ENCODE data around the gene DOCK4.

Gene DOCK4

DNA sequence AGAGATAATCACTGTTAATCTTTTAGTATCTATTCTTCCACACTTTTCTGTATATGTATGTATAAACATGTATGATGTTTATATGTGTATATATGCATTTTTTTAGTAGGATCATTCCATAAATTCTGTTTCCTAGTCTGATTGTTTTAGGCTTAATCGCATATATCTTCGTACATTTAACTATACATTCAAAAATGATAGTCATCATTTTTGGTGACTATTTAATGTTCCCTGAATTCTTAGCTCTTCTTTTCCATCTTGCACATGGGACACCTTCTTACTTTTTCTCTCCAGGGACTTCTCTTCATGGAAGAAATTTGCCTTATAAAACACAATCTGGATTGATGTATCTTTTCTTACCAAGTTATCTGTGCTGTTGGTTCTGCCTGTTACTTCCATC is 42.4 kb upstream of the DOCK4 start:
- Histone ChIP-seq H4K91ac (ENCODE audit: low read length) (no peak overlapping the region), H4K8ac (ENCODE audit: low read length) (no peak overlapping the region), H3K27ac (ENCODE audit: low read length, poor library complexity, severe bottlenecking) (no peak overlapping the region), H3K4me3 (ENCODE audit: insufficient read depth in 1 of 2, low read depth in 1 of 2, low read length in 2 of 2) (no peak overlapping the region), H2BK5ac (ENCODE audit: low read depth, low read length, poor library complexity, severe bottlenecking) (no peak overlapping the region), H3K14ac (ENCODE audit: low read length in 2 of 2) (no peak overlapping the region), H3K18ac (ENCODE audit: low read depth in 1 of 2, low read length in 2 of 2) (no peak overlapping the region), H3K9ac (ENCODE audit: low read length) (no peak overlapping the region), H3K27me3 (ENCODE audit: control insufficient read depth in 1 of 2, insufficient read depth in 1 of 2, low read length in 2 of 2) (no peaks in the 10 kb centered on the region), H2BK12ac (ENCODE audit: low read length in 2 of 2) (no peak overlapping the region), H3K4me1 (ENCODE audit: control insufficient read depth, insufficient read depth, low read depth, low read length) (no peaks in the 10 kb centered on the region), H3K23ac (ENCODE audit: low read length in 2 of 2) (no peak overlapping the region), H2AK5ac (ENCODE audit: low read length, severe bottlenecking) (no peak overlapping the region), H2BK15ac (ENCODE audit: low read depth, poor library complexity, severe bottlenecking) (no peak overlapping the region), H3K4ac (ENCODE audit: low read depth in 1 of 2, low read length in 2 of 2) (no peak overlapping the region), H3K79me1 (replicated peaks; ENCODE audit: low read length, poor library complexity, severe bottlenecking) (peaks cover 19% of the 10 kb centered on the region), H2BK120ac (ENCODE audit: low read depth, low read length) (no peak overlapping the region), H3K9me3 (ENCODE audit: control insufficient read depth, low read length) (no peaks in the 10 kb centered on the region), H2AFZ (ENCODE audit: low read depth, low read length) (no peak overlapping the region), H3K36me3 (ENCODE audit: control insufficient read depth in 1 of 2, insufficient read depth in 2 of 2, low read depth in 1 of 2, low read length in 2 of 2) (no peaks in the 10 kb centered on the region), H3K4me2 (ENCODE audit: low read length, poor library complexity, severe bottlenecking) (no peak overlapping the region)
- 100% methylated on average over 2 of the region's 2 CpGs for WGBS
- no peak for DNase-seq

DNA sequence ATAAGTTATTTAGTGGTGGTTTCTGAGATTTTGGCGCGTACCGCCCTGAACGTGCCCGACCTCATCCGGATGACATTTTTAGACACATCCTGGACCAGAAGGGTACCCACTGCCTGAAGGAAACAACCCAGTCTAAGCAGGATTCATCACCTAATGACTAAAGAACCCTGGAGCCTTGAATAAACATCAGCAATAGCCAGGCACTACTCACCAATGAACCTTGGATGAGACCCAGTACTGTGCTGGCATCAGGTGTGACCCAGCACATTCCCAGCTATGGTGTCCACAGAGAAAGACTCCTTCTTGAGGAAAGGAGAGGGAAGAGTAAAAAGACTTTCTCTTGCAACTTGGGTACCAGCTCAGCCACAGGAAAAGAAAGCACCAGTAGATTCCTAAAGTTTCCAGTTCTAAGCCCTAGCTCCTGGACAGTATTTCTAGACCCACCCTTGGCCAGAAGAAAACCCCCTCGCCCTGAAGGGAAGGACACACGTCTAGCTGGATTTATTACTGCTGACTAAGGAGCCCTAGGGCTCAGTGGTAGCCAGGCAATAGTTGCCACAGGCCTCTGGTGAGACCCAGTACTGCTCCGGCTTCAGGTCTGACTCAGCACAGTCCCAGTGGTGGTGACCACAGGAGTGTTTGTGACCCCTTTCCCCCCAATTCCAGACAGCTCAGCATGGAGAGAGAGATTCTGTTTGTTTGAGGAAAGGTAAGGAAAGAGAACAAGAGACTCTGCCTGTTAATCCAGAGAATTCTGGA is 32.8 kb upstream of the DOCK4 start:
- no peak overlapping the region for H2BK5ac ChIP-seq (ENCODE audit: low read depth, low read length, poor library complexity, severe bottlenecking)
- H3K18ac ChIP-seq (ENCODE audit: low read depth in 1 of 2, low read length in 2 of 2) = peak overlapping the region in 1 of 2 experiments; percentile 21
- no peak overlapping the region for H3K9ac ChIP-seq (ENCODE audit: low read length)
- no peak overlapping the region for H2BK120ac ChIP-seq (ENCODE audit: low read depth, low read length)
- no peak overlapping the region for H3K4me3 ChIP-seq (ENCODE audit: insufficient read depth in 1 of 2, low read depth in 1 of 2, low read length in 2 of 2)
- H4K91ac ChIP-seq (ENCODE audit: low read length) = no peak overlapping the region
- H3K27me3 ChIP-seq (ENCODE audit: control insufficient read depth in 1 of 2, insufficient read depth in 1 of 2, low read length in 2 of 2) = no peaks in the 10 kb centered on the region
- no peaks in the 10 kb centered on the region for H3K9me3 ChIP-seq (ENCODE audit: control insufficient read depth, low read length)
- no peak overlapping the region for H2BK12ac ChIP-seq (ENCODE audit: low read length in 2 of 2)
- peak overlapping the region; percentile 41 for H2AK5ac ChIP-seq (ENCODE audit: low read length, severe bottlenecking)
- no peak overlapping the region for H3K23ac ChIP-seq (ENCODE audit: low read length in 2 of 2)
- H3K36me3 ChIP-seq (ENCODE audit: control insufficient read depth in 1 of 2, insufficient read depth in 2 of 2, low read depth in 1 of 2, low read length in 2 of 2) = no peaks in the 10 kb centered on the region
- no peak overlapping the region for H2BK15ac ChIP-seq (ENCODE audit: low read depth, poor library complexity, severe bottlenecking)
- 94% methylated on average over 9 of the region's 9 CpGs for WGBS
- no peak overlapping the region for H3K4me2 ChIP-seq (ENCODE audit: low read length, poor library complexity, severe bottlenecking)
- H3K4me1 ChIP-seq (ENCODE audit: control insufficient read depth, insufficient read depth, low read depth, low read length) = peaks cover 3% of the 10 kb centered on the region
- no peak overlapping the region for H2AFZ ChIP-seq (ENCODE audit: low read depth, low read length)
- H3K79me1 ChIP-seq (replicated peaks; ENCODE audit: low read length, poor library complexity, severe bottlenecking) = peaks cover 16% of the 10 kb centered on the region
- H3K27ac ChIP-seq (ENCODE audit: low read length, poor library complexity, severe bottlenecking) = peak overlapping the region; percentile 14
- H3K14ac ChIP-seq (ENCODE audit: low read length in 2 of 2) = no peak overlapping the region
- DNase-seq = peak; percentile 33
- H4K8ac ChIP-seq (ENCODE audit: low read length) = no peak overlapping the region
- H3K4ac ChIP-seq (ENCODE audit: low read depth in 1 of 2, low read length in 2 of 2) = peak overlapping the region in 1 of 2 experiments; percentile 15

- H3K18ac ChIP-seq (ENCODE audit: low read depth in 1 of 2, low read length in 2 of 2) = no peak overlapping the region
- H3K36me3 ChIP-seq (ENCODE audit: control insufficient read depth in 1 of 2, insufficient read depth in 2 of 2, low read depth in 1 of 2, low read length in 2 of 2) = no peaks in the 10 kb centered on the region
- H3K4me2 ChIP-seq (ENCODE audit: low read length, poor library complexity, severe bottlenecking) = no peak overlapping the region
- peaks cover 16% of the 10 kb centered on the region for H3K79me1 ChIP-seq (replicated peaks; ENCODE audit: low read length, poor library complexity, severe bottlenecking)
- H3K4me1 ChIP-seq (ENCODE audit: control insufficient read depth, insufficient read depth, low read depth, low read length) = peaks cover 3% of the 10 kb centered on the region
- no peaks in the 10 kb centered on the region for H3K27me3 ChIP-seq (ENCODE audit: control insufficient read depth in 1 of 2, insufficient read depth in 1 of 2, low read length in 2 of 2)
- H3K23ac ChIP-seq (ENCODE audit: low read length in 2 of 2) = no peak overlapping the region
- H3K9ac ChIP-seq (ENCODE audit: low read length) = no peak overlapping the region
- no peak overlapping the region for H2AFZ ChIP-seq (ENCODE audit: low read depth, low read length)
- no peak overlapping the region for H4K8ac ChIP-seq (ENCODE audit: low read length)
- no peak overlapping the region for H4K91ac ChIP-seq (ENCODE audit: low read length)
- H3K4me3 ChIP-seq (ENCODE audit: insufficient read depth in 1 of 2, low read depth in 1 of 2, low read length in 2 of 2) = no peak overlapping the region
- H3K9me3 ChIP-seq (ENCODE audit: control insufficient read depth, low read length) = no peaks in the 10 kb centered on the region
- no peak overlapping the region for H2BK5ac ChIP-seq (ENCODE audit: low read depth, low read length, poor library complexity, severe bottlenecking)
- H3K27ac ChIP-seq (ENCODE audit: low read length, poor library complexity, severe bottlenecking) = no peak overlapping the region
- H2BK12ac ChIP-seq (ENCODE audit: low read length in 2 of 2) = no peak overlapping the region
- no CpG with 5 or more reads among the region's 3 CpGs for WGBS
- H3K14ac ChIP-seq (ENCODE audit: low read length in 2 of 2) = no peak overlapping the region
- H3K4ac ChIP-seq (ENCODE audit: low read depth in 1 of 2, low read length in 2 of 2) = no peak overlapping the region
- H2BK15ac ChIP-seq (ENCODE audit: low read depth, poor library complexity, severe bottlenecking) = no peak overlapping the region
- H2AK5ac ChIP-seq (ENCODE audit: low read length, severe bottlenecking) = no peak overlapping the region
- DNase-seq = no peak
- H2BK120ac ChIP-seq (ENCODE audit: low read depth, low read length) = no peak overlapping the region
Observed at GRCh38 chr7:112238330-112238729, 32.1 kb upstream of the DOCK4 start.

DNA sequence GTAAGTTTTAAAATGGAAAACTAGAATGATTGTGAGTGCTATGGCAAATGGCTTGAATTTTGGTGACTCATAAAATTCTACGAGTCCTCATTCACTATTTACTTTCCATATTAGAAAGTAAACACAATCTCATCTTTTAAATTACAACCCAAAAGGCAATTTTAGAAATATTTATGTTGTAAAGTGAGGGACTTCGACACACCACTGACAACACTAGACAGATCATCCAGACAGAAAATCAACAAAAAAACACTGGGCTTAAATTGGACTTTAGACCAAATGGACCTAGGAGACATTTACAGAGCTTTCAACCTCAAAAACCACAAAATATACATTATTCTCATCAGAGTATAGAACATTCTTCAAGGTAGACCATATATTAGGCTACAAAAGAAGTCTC is 30.4 kb upstream of the DOCK4 start:
- no peak overlapping the region for H3K4ac ChIP-seq (ENCODE audit: low read depth in 1 of 2, low read length in 2 of 2)
- H2BK15ac ChIP-seq (ENCODE audit: low read depth, poor library complexity, severe bottlenecking) = no peak overlapping the region
- H4K91ac ChIP-seq (ENCODE audit: low read length) = no peak overlapping the region
- H2BK120ac ChIP-seq (ENCODE audit: low read depth, low read length) = no peak overlapping the region
- H3K27ac ChIP-seq (ENCODE audit: low read length, poor library complexity, severe bottlenecking) = no peak overlapping the region
- H2BK12ac ChIP-seq (ENCODE audit: low read length in 2 of 2) = no peak overlapping the region
- peaks cover 20% of the 10 kb centered on the region for H3K79me1 ChIP-seq (replicated peaks; ENCODE audit: low read length, poor library complexity, severe bottlenecking)
- no peaks in the 10 kb centered on the region for H3K9me3 ChIP-seq (ENCODE audit: control insufficient read depth, low read length)
- no peaks in the 10 kb centered on the region for H3K36me3 ChIP-seq (ENCODE audit: control insufficient read depth in 1 of 2, insufficient read depth in 2 of 2, low read depth in 1 of 2, low read length in 2 of 2)
- no peak overlapping the region for H2BK5ac ChIP-seq (ENCODE audit: low read depth, low read length, poor library complexity, severe bottlenecking)
- no peak overlapping the region for H3K23ac ChIP-seq (ENCODE audit: low read length in 2 of 2)
- H3K27me3 ChIP-seq (ENCODE audit: control insufficient read depth in 1 of 2, insufficient read depth in 1 of 2, low read length in 2 of 2) = no peaks in the 10 kb centered on the region
- H3K4me2 ChIP-seq (ENCODE audit: low read length, poor library complexity, severe bottlenecking) = no peak overlapping the region
- no peak overlapping the region for H2AFZ ChIP-seq (ENCODE audit: low read depth, low read length)
- H3K4me3 ChIP-seq (ENCODE audit: insufficient read depth in 1 of 2, low read depth in 1 of 2, low read length in 2 of 2) = no peak overlapping the region
- no peak overlapping the region for H4K8ac ChIP-seq (ENCODE audit: low read length)
- 57% methylated on average over 1 of the region's 2 CpGs for WGBS
- DNase-seq = no peak
- H3K14ac ChIP-seq (ENCODE audit: low read length in 2 of 2) = no peak overlapping the region
- peaks cover 3% of the 10 kb centered on the region for H3K4me1 ChIP-seq (ENCODE audit: control insufficient read depth, insufficient read depth, low read depth, low read length)
- no peak overlapping the region for H3K18ac ChIP-seq (ENCODE audit: low read depth in 1 of 2, low read length in 2 of 2)
- H3K9ac ChIP-seq (ENCODE audit: low read length) = no peak overlapping the region
- no peak overlapping the region for H2AK5ac ChIP-seq (ENCODE audit: low read length, severe bottlenecking)
